Activated CD4-positive, alpha-beta T cell treated with anti-CD3 and anti-CD28 coated beads, Interleukin-2, Interleukin-4, amounts not matched to agents 100 ng/mL and 50 ng/mL, durations not matched to agents 16 hours and 8 hours (primary cell): ENCODE data around the gene MPDZ.
A peak's percentile ranks its signal among the peaks of the same experiment; 100 is the strongest.

Experiments used
- DNase-seq: peaks from one replicate; pipeline ENCODE4 v3.0.0-alpha.2; 2020; ENCODE audit warnings: low spot score

The MPDZ gene

DNA sequence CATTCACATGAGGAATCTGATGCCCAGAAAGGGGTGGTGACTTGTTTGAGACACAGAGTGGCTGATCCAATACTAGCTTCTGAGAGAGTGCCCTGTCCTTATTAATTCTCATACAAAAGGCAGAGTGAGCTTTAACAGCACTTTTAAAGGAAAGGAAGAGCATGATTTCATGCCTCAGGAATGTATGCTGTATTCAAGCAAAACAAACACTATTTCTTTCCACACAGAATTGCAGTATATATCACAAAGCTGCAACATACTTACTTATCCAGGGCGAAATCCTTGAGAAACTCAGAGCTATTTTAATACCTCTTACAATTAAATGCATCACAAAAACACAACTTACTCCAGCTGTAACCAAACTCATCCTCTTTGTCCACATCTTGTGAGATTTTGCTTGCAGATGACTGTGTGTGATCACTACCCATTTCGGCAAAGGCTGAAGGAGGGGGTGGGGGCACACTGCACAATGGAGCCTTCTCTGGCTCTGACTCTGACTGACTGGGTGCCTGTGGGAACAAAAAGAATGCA, 139.8 kb downstream of the MPDZ start:
- DNase-seq = no peak

DNA sequence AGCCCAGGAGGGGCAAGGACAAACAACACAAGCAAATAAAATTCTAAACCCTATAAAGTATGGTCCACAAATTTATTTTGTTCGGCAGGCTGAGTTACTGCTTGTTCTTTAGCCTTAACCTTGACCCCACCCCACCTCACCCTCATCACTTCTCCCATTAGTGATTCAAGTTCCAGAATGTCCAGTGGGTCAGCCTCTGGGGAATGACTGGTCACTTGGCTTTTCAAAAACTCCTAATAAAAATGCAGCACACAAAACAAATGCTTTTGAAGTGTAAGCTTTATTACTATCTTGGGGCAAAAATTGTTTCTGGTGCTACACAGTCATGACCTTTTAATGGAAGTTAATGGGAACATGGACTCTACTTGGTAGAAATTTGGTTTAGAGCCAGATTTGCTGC, 142.1 kb downstream of the MPDZ start:
- no peak for DNase-seq

GRCh38 chr9:13131991-13132390, 147.5 kb downstream of the MPDZ start:
- DNase-seq = no peak

DNA sequence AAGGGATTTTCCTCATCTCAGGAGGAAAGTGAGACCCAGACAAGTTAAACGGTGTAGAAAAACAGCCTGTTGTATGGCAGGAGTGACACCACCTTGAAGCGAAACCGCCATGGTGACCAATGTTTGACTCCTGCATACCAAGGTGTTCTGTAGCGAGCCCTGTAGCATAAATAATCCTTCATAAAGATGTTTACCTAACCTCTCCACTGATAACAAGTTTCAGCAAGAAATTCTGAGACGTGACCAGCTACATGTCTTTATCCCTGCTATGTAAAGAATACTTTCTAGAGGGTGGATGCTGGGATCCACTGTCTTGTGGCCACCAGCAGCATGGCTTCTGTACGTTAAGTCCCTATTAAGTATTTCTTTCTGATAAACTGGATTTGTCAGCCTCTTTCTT, 148.1 kb downstream of the MPDZ start:
- no peak for DNase-seq

DNA sequence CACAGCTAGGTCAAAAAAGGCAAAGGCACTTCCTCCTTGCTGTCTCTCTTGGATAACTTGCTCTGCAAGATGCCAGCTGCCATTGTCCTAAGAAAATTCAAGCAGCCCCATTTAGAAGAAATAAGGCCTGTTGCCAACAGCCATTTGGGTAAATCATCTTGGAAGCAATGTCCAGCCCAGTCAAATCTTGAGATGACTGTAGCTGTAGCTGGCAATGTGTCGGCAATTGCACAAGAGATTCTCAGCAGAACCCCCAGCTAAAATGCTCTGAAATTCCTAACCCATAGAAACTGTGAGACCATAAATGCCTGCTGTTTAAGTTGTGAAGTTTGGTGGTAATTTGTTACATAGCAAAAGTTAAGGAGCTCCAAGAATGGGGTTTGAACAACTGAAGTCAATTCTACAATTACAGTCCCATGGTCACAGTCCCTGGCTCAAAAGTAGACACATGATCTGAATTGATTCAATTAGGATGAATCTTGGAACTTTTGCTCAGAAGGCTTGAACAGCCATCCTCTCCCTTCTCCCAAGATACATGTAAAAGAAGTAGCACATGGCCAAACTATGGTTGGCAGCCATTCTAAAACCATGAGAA, 151.1 kb downstream of the MPDZ start:
- DNase-seq = no peak

DNA sequence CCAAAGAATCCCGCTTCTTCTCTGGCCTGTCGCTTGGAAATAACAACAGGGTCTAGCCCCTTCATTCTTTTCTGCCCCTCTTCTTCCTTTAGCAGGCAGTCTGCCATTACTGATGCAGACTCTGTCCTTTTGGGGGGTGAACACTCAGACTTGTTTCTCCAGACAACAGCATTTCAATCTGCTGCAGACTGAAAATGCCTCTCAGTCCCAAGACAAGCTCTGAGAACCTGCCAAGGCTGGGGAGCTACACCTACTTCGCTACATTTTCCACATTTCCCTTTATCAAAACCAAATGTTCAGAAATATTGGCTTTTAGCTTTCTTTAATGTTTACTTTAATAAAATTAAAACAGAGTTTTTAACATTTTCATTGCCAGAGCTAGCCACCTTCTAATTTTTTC, 152.4 kb downstream of the MPDZ start:
- DNase-seq = no peak

DNA sequence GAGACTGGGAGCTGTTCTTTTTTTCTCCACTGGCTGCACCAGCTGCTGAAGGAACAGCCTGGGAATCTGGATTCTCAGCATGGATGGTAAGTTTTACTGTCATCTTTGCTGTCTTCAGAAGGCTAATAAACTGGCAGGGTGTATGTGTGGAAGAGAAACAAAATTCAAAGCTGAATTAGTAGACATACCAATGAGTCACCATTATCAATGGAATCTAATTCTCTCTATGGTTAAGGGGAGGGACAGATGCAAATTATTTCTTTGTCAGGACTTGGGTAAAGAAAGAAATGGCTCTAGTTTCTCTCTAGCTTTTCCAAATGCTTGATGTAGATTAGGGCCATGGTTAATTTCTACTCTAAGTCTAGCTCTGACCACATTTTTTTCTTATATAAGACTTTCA, 154.2 kb downstream of the MPDZ start:
- DNase-seq = no peak

DNA sequence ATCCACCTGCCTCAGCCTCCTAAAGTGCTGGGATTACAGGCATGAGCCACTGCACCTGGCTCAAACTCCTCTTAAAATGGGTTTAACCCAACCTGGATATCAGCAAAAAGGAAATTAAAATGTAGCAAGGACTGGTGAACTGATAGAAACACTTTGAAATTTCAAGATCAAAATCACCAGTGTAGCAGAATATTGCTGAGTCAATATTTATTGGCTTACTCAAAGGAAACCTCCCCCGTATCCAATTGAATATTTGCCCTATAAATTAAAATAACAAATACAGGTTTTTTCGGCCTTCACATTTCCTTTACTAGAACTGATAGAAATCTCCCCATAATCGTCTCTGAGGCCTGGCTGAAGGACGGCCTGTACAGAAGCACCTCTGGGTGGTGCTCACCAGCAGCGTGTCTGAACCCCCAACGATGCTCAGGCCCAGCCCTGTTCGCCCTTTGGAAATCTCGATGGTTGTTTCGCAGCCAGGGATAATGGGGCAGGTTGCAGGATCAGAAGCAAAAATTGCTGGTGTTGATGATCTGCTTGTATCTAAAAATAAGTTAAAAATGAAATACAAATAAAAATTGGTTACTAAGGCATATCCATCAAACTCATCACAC, 156.6 kb downstream of the MPDZ start:
- DNase-seq = no peak

DNA sequence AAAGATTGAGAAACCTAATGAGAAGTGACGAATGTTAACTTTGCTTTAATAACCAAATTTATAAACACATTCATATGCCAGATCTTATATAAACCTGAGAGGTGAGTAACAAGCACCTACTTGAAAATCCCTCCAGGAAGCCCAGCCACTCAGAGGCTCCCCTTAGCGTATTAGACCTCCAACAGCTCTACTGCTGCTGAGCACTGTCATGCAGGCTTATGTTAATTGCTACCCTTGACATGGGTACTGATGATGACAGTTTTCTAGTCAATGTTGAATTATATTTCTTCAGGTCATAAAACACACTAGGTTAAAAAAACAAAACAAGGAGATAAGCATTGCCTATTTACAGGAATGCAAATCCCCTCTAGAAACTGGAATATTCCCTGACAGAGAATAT, 161.2 kb downstream of the MPDZ start:
- DNase-seq = no peak

GRCh38 chr9:13116292-13116691, 163.2 kb downstream of the MPDZ start:
- DNase-seq = no peak

GRCh38 chr9:13113751-13114150, 165.7 kb downstream of the MPDZ start:
- no peak for DNase-seq

GRCh38 chr9:13113216-13113615, 166.3 kb downstream of the MPDZ start:
- DNase-seq = no peak

- no peak for DNase-seq
Observed at GRCh38 chr9:13111778-13112177, 167.7 kb downstream of the MPDZ start.

- DNase-seq = no peak
Observed at GRCh38 chr9:13110766-13111417, 168.6 kb downstream of the MPDZ start.

GRCh38 chr9:13109781-13110180, 169.7 kb downstream of the MPDZ start:
- DNase-seq = no peak

DNA sequence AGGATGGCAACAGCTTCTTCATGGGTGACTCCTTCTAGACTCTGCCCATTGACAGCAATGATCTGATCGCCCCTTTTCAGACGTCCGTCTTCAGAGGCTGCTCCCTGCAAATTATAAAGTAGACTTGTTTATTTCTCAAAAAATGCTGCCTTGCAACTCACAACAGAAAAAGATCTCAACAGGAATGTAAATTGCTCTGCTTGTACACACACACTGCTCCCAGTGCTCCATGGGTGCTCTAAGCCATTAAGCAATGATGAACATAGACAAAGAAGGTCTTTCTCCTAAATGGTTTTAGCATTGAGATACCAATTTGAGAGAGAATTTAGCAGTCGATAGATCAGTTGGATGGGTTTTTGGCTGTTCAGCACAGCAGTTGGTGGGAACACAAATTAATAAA, 172.5 kb downstream of the MPDZ start:
- DNase-seq = no peak

DNA sequence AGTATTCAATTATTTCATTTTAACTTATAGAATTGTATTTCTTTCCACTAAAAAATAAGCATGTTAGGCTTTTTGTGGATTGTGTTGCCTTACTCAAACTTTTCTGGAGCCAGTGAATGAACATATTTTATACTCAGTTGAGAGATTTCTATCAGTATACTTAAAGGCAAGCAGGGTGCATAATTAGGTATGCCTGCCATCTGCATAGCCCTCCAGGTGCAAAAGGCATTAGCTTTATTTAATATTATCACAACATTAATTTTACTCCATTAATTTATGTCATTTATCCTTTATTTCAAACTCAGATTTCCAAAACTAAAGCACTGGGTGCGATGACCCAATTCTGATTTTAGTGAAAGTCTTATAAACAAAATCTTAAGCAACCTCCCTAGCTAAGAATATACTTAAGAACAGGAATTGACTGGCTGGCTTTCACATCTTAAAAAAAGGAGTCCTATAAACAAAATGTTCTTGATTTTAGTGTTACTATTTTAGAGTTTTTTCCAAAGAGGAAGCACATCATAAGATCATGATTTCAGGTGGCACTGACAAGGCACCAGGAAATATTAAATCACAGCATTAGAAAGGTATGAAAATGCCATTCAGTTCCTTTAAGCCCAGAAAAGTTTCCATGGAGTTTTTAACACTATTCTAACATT, 178.4 kb downstream of the MPDZ start:
- no peak for DNase-seq

DNA sequence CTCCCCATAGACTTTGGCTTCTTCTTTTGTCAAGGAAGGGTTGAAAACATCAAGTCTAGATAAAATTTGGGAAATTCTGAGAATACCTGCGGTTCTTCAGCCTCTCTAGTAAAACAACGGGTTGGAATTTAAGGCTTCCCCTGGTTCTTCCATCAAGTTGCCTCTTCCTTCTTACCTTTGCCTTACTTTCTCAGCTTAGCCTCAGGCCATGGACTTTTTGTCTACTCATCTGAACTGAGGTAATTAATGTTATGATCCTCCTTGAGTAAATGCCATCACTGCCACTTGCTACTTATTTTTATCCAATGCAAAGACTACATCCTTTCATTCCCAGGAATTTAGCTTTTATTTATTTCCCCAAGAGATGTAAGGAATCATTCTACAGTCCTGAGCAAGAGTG, 184.4 kb downstream of the MPDZ start:
- DNase-seq = no peak

GRCh38 chr9:13090628-13091027, 188.9 kb downstream of the MPDZ start:
- DNase-seq = no peak

DNA sequence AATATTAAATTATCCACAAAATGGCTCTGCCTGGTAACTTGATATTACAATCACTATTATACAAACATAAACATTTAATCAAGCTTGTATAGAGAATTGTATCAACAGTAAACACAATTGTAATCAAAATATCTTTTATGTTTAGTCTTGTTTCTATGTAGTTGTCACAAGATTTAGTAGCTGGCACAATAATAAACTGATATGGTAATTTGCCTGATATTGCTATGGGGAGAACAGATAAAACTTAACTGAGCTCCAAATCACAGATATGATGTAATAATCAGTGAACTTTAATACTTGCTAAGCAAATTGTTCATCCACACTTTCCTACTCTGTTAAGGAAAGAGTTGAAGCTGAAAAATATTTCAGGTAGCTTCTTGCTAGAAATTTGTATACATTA, 189.8 kb downstream of the MPDZ start:
- no peak for DNase-seq

DNA sequence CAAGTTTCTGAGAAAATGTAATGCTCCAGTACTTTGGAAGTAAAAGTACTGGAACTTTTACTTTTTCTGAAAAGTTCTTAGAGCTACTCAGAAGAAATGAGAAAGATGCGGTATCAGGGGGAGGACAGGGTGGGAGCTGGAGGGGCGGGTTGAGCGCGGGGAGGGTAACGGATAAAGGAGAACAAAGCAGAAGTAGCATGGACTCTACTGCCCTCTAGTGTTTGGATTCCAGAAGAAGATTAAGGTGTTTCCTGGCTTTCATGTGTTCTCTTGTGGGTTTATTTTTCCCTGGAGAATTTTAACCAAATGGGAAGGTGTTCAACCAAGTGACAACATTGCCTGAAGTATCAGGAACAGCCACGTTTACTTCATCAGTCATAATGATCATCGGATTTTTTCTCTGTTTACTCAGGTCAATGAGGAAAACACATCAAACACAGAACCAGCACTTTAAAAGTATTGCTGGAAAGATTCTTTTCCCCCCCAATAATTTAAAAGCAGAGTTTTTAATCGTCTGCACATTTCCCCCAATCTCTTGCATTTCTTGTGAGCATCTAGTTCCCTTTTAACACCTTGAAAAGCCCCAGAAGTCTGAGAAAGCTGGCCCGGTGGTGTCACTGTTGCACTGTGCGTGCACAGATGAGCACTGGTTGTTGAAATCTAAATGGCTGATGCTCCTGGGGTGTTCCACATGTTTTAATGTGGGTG, 190.6 kb downstream of the MPDZ start:
- DNase-seq = peak; percentile 39

DNA sequence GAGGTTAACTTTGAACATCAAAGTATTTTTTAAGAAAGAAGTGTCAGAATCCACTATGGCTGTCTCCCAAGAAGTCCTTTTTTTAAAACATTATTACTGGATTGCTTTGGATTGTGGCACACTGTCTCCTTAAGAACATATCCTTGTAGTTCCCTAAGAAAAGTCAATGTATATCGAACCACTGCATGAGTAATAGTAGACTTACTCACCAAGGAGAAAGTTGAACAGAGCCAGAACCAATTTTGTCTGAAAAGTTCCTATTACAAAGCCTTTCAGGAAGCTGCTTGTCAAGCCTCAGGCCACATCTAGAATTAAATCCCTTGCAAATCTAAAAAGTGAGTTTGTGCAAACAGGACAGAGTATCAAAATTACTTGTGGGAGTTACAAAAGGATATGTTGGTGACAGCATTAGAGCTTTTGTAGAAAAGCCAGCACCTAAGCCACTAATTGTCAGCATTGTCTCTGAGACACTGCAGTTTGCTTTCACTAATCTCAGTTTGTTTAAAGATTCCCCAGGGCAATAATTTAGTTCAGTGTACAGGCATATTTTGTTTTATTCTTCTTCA, 195.4 kb downstream of the MPDZ start:
- no peak for DNase-seq
